Loucy (cell line): ENCODE data around the gene CABCOCO1.

Experiments
- H2AFZ ChIP-seq: fragments of 200-600 bp; sonication (generic); 2 replicates; pipeline ENCODE4 v1.6.0; 2016; ENCODE audit warnings: antibody characterized with exemption, mild to moderate bottlenecking, low read length, moderate library complexity
- H3F3A ChIP-seq: fragments of 200-600 bp; 2 replicates; pipeline ENCODE4 v1.6.0; 2016; ENCODE audit warnings: antibody characterized with exemption, low read depth, mild to moderate bottlenecking
- H3K27me3 ChIP-seq: fragments of 200-600 bp; sonication (generic); 2 replicates; pipeline ENCODE4 v1.6.1; 2014; ENCODE audit warnings: low read length, mild to moderate bottlenecking; ENCODE audit not compliant: insufficient read depth, poor library complexity, severe bottlenecking
- H3K36me3 ChIP-seq: fragments of 200-600 bp; sonication (generic); 2 replicates; pipeline ENCODE4 v1.6.1; 2016; ENCODE audit warnings: low read length; ENCODE audit not compliant: insufficient read depth
- H3K4me1 ChIP-seq: fragments of 200-600 bp; sonication (generic); 2 replicates; pipeline ENCODE4 v1.5.1; 2014; ENCODE audit warnings: low read length, mild to moderate bottlenecking; ENCODE audit not compliant: insufficient read depth, poor library complexity, severe bottlenecking
- H3K4me2 ChIP-seq: fragments of 200-600 bp; sonication (generic); 2 replicates; pipeline ENCODE4 v1.6.0; 2014; ENCODE audit warnings: antibody characterized with exemption, low read length, low read depth, mild to moderate bottlenecking; ENCODE audit not compliant: poor library complexity, severe bottlenecking
- H3K4me3 ChIP-seq: fragments of 200-600 bp; sonication (generic); 2 replicates; pipeline ENCODE4 v1.5.1; 2014; ENCODE audit warnings: low read length, mild to moderate bottlenecking, mixed read lengths; ENCODE audit not compliant: poor library complexity, severe bottlenecking
- H3K79me2 ChIP-seq: fragments of 200-600 bp; sonication (generic); 2 replicates; pipeline ENCODE4 v1.6.1; 2014; ENCODE audit warnings: low read length; ENCODE audit not compliant: insufficient read depth
- H3K9ac ChIP-seq: fragments of 200-600 bp; sonication (generic); 2 replicates; pipeline ENCODE4 v1.6.0; 2014; ENCODE audit warnings: mild to moderate bottlenecking, low read depth, low read length, moderate library complexity; ENCODE audit not compliant: poor library complexity, severe bottlenecking
- H3K9me2 ChIP-seq: fragments of 200-600 bp; sonication (generic); replicated peaks from 2 replicates; pipeline ENCODE4 v1.6.1; 2016; ENCODE audit warnings: low read depth, low read length, mixed read lengths
- H3K9me3 ChIP-seq: fragments of 200-600 bp; sonication (generic); 2 replicates; pipeline ENCODE4 v1.6.1; 2014; ENCODE audit warnings: mild to moderate bottlenecking, antibody characterized with exemption, low read length, low read depth; ENCODE audit not compliant: insufficient read depth
- H4K20me1 ChIP-seq: fragments of 200-600 bp; sonication (generic); 2 replicates; pipeline ENCODE4 v1.6.0; 2014; ENCODE audit warnings: antibody characterized with exemption, low read length, mild to moderate bottlenecking; ENCODE audit not compliant: insufficient read depth, poor library complexity, severe bottlenecking
- CTCF ChIP-seq: fragments of 200-600 bp; sonication (generic); conservative IDR thresholded peaks from 2 replicates; pipeline ENCODE4 v1.5.1; 2014; ENCODE audit warnings: mild to moderate bottlenecking, antibody characterized with exemption, low read length
- EZH2phosphoT487 ChIP-seq: fragments of 200-600 bp; IDR thresholded peaks from 2 replicates; pipeline ENCODE4 v1.6.1; 2018; ENCODE audit warnings: antibody characterized with exemption, mild to moderate bottlenecking, moderate library complexity, borderline replicate concordance

Gene CABCOCO1

GRCh38 chr10:61780732-61781131, 118.0 kb downstream of the CABCOCO1 start:
- no peaks in the 10 kb centered on the region for H3K79me2 ChIP-seq
- no peaks in the 10 kb centered on the region for H3F3A ChIP-seq
- H3K9ac ChIP-seq: no peak overlapping the region
- peak overlapping the region; percentile 5; the same call in 1 of the 2 replicates for H2AFZ ChIP-seq
- H3K4me2 ChIP-seq: peak overlapping the region; percentile 32
- H3K4me1 ChIP-seq: peaks cover 56% of the 10 kb centered on the region
- H3K36me3 ChIP-seq: no peaks in the 10 kb centered on the region
- H4K20me1 ChIP-seq: no peaks in the 10 kb centered on the region
- H3K9me2 ChIP-seq: no peaks in the 10 kb centered on the region
- no peaks in the 10 kb centered on the region for H3K9me3 ChIP-seq
- no peak for TF ChIP-seq EZH2phosphoT487
- TF ChIP-seq CTCF: no peak
- H3K27me3 ChIP-seq: no peaks in the 10 kb centered on the region
- H3K4me3 ChIP-seq: no peak overlapping the region

GRCh38 chr10:61781969-61782403, 119.3 kb downstream of the CABCOCO1 start:
- Histone ChIP-seq H3K9me3 (no peaks in the 10 kb centered on the region), H3K9me2 (no peaks in the 10 kb centered on the region), H3F3A (0 out of 2 replicates have a peak, but pooled peaks cover 3% of the 10 kb centered on the region), H3K9ac (no peak overlapping the region), H4K20me1 (no peaks in the 10 kb centered on the region), H3K27me3 (no peaks in the 10 kb centered on the region), H3K36me3 (no peaks in the 10 kb centered on the region), H3K4me3 (no peak overlapping the region), H3K4me2 (no peak overlapping the region), H3K79me2 (no peaks in the 10 kb centered on the region), H3K4me1 (peaks cover 69% of the 10 kb centered on the region), H2AFZ (peak overlapping the region; percentile 25; the same call in 1 of the 2 replicates)
- TF ChIP-seq EZH2phosphoT487 (no peak), CTCF (no peak)

GRCh38 chr10:61784354-61785133, 121.8 kb downstream of the CABCOCO1 start:
- Histone ChIP-seq H3F3A (0 out of 2 replicates have a peak, but pooled peaks cover 3% of the 10 kb centered on the region), H3K4me1 (peaks cover 53% of the 10 kb centered on the region), H3K9me3 (no peaks in the 10 kb centered on the region), H3K79me2 (no peaks in the 10 kb centered on the region), H3K36me3 (no peaks in the 10 kb centered on the region), H2AFZ (peak overlapping the region; percentile 6; the same call in 1 of the 2 replicates), H3K9me2 (no peaks in the 10 kb centered on the region), H3K27me3 (no peaks in the 10 kb centered on the region), H3K4me2 (no peak overlapping the region), H4K20me1 (no peaks in the 10 kb centered on the region), H3K9ac (no peak overlapping the region), H3K4me3 (no peak overlapping the region)
- TF ChIP-seq CTCF: no peak
- no peak for TF ChIP-seq EZH2phosphoT487
